ENCODE data around the gene NRXN3.

Gene NRXN3

GRCh38 chr14:79089576-79089975 lies 919.4 kb downstream of the NRXN3 start:
- Histone ChIP-seq H3K36me3 (ENCODE audit: control insufficient read depth in 2 of 2, insufficient read depth in 1 of 2, low read length in 2 of 2) (no peaks in the 10 kb centered on the region), H3K4me3 (ENCODE audit: low read depth, low read length) (no peak overlapping the region), H3K4me1 (ENCODE audit: control insufficient read depth, insufficient read depth, low read length) (no peaks in the 10 kb centered on the region; the same call in 1 of the 2 replicates), H3K27ac (ENCODE audit: extremely low read depth, low read depth, low read length) (no peak overlapping the region), H3K9me3 (ENCODE audit: control insufficient read depth, insufficient read depth, low read depth, low read length) (no peaks in the 10 kb centered on the region)
- ChIA-PET CTCF (no interaction called here), POLR2A (interaction anchor here (0.8 kb wide), 1 partner anchor 11 kb away, joined by 3 read pairs; no protein-coding TSS in a partner anchor)
- TF ChIP-seq KLF7 (tag by site-specific recombination; IDR thresholded peaks at IDR 0.05; ENCODE audit: borderline replicate concordance) (no peak), ZBTB10 (tag by site-specific recombination; IDR thresholded peaks at IDR 0.05) (no peak), ZNF561 (tag by site-specific recombination; IDR thresholded peaks at IDR 0.05; ENCODE audit: borderline replicate concordance) (no peak), REPIN1 (tag by site-specific recombination; IDR thresholded peaks at IDR 0.05; ENCODE audit: low read depth) (no peak)

GRCh38 chr14:79090641-79091180 lies 920.5 kb downstream of the NRXN3 start:
- ChIA-PET POLR2A (no interaction called here), CTCF (interaction anchor here (0.6 kb wide), 1 partner anchor 57 kb away, joined by 3 read pairs; no protein-coding TSS in a partner anchor)

More at GRCh38 chr14:79090641-79091180, 920.5 kb downstream of the NRXN3 start:
- no peaks in the 10 kb centered on the region; the same call in 1 of the 2 replicates for H3K4me1 ChIP-seq (ENCODE audit: control insufficient read depth, insufficient read depth, low read length)
- TF ChIP-seq ZBTB11 (tag by site-specific recombination; conservative IDR thresholded peaks at IDR 0.05; ENCODE audit: low read depth) (no peak), ZNF404 (tag by site-specific recombination; IDR thresholded peaks at IDR 0.05) (no peak), ZNF792 (tag by site-specific recombination; IDR thresholded peaks at IDR 0.05) (no peak), HOXC10 (CRISPR knock-in tag; IDR thresholded peaks at IDR 0.05) (no peak), ZSCAN5A (tag by site-specific recombination; IDR thresholded peaks at IDR 0.05) (no peak), ZNF433 (tag by site-specific recombination; IDR thresholded peaks at IDR 0.05; ENCODE audit: low read depth) (no peak), ZNF19 (tag by site-specific recombination; IDR thresholded peaks at IDR 0.05; ENCODE audit: low read depth) (no peak), ZNF140 (tag by site-specific recombination; IDR thresholded peaks at IDR 0.05) (no peak), HOXD13 (CRISPR knock-in tag; IDR thresholded peaks at IDR 0.05; ENCODE audit: borderline replicate concordance) (no peak), SCRT2 (tag by site-specific recombination; IDR thresholded peaks at IDR 0.05) (no peak), YY2 (tag by site-specific recombination; IDR thresholded peaks at IDR 0.05) (no peak), ZNF350 (tag by site-specific recombination; IDR thresholded peaks at IDR 0.05) (no peak), HIC1 (tag by site-specific recombination; IDR thresholded peaks at IDR 0.05) (no peak), ZNF529 (tag by site-specific recombination; IDR thresholded peaks at IDR 0.05; ENCODE audit: insufficient replicate concordance) (no peak), ZFP41 (tag by site-specific recombination; IDR thresholded peaks at IDR 0.05; ENCODE audit: borderline replicate concordance) (no peak), ZNF555 (tag by site-specific recombination; conservative IDR thresholded peaks at IDR 0.05) (no peak), ZNF132 (tag by site-specific recombination; IDR thresholded peaks at IDR 0.05; ENCODE audit: borderline replicate concordance) (no peak)
- no peak overlapping the region for H3K27ac ChIP-seq (ENCODE audit: extremely low read depth, low read depth, low read length)
- no peak overlapping the region for H3K4me3 ChIP-seq (ENCODE audit: low read depth, low read length)
- H3K9me3 ChIP-seq (ENCODE audit: control insufficient read depth, insufficient read depth, low read depth, low read length): no peaks in the 10 kb centered on the region
- no peaks in the 10 kb centered on the region for H3K36me3 ChIP-seq (ENCODE audit: control insufficient read depth in 2 of 2, insufficient read depth in 1 of 2, low read length in 2 of 2)
